ENCODE results near the gene BCR. TPM values are rescaled to one million over a fixed set of nuclear protein-coding genes. Genes with fewer than 3 reads are reported as not detected.

BCR gene
- total RNA-seq, 2 experiments from 2014 or later = 30.4 to 32.0 TPM

GRCh38 chr22:23158516-23159290 is 21.6 kb upstream of the BCR start:
- H3K9me3 Mint-ChIP-seq = no peaks in the 10 kb centered on the region
- POLR2A ChIA-PET = no interaction called here

DNA sequence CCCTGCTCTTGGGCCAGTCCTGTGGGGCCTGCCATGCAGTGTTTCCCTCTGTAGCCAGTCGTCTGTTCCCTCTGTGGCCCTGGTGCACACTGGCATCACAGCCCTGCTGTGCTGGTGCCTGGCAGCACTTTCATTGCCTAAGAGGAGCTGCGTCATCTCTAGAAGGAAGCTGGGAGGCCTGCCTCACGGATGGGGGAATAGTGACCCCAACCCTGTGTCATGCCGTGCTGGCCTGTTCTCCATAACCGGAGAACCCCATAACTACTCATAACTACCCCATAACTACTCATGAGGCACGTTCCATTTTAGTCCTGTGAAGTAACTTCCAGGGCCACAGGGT is 21.0 kb upstream of the BCR start:
- POLR2A ChIA-PET = no interaction called here
- no peaks in the 10 kb centered on the region for H3K27me3 Mint-ChIP-seq
- CTCF ChIA-PET = no interaction called here
- ATAC-seq (no peak), DNase-seq (no peak)
- H3K36me3 Mint-ChIP-seq (ENCODE audit: low read depth) = no peaks in the 10 kb centered on the region
- H3K27ac Mint-ChIP-seq = no peak overlapping the region
- no peak overlapping the region for H3K4me3 Mint-ChIP-seq
- intact Hi-C loops (cut with micrococcal nuclease) = no loop called here
- no peaks in the 10 kb centered on the region for H3K4me1 Mint-ChIP-seq (ENCODE audit: low read depth)
- no peaks in the 10 kb centered on the region for H3K9me3 Mint-ChIP-seq
- TF ChIP-seq CTCF (IDR thresholded peaks at IDR 0.05) = no peak

More at GRCh38 chr22:23158516-23159290, 21.6 kb upstream of the BCR start:
- no peak for TF ChIP-seq CTCF (IDR thresholded peaks at IDR 0.05)
- CTCF ChIA-PET = no interaction called here
- no peak overlapping the region for H3K27ac Mint-ChIP-seq
- H3K27me3 Mint-ChIP-seq = no peaks in the 10 kb centered on the region
- H3K4me1 Mint-ChIP-seq (ENCODE audit: low read depth) = no peaks in the 10 kb centered on the region
- no peak overlapping the region for H3K4me3 Mint-ChIP-seq
- no peak for ATAC-seq
- no peaks in the 10 kb centered on the region for H3K36me3 Mint-ChIP-seq (ENCODE audit: low read depth)
- DNase-seq = no peak
- intact Hi-C loops (cut with micrococcal nuclease) = no loop called here

- intact Hi-C loops (cut with micrococcal nuclease) = no loop called here
These were observed 19.3 kb upstream of the BCR start for GRCh38 chr22:23161029-23161428.

DNA sequence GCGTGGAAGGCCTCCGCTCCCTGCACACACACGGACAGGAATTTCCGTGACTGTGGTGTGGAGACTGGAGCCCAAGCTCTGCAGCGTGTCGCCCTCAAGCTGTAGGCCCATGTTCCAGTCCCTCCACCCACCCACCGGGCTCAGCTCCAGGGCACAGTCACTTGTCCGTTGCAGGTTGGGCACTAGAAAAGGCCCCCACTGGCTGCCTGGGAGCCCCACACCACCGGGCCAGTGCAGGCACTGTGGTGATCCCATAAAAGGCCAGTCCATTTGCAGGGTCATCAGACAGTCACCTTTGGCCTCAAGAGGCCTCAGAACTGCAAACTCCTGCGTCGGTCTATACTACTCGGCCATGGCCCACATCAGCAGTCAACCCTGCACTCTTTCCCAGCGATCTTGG is 18.7 kb upstream of the BCR start:
- no peaks in the 10 kb centered on the region for H3K4me1 Mint-ChIP-seq (ENCODE audit: low read depth)
- intact Hi-C loops (cut with micrococcal nuclease) = no loop called here
- H3K9me3 Mint-ChIP-seq = no peaks in the 10 kb centered on the region
- POLR2A ChIA-PET = no interaction called here
- H3K36me3 Mint-ChIP-seq (ENCODE audit: low read depth) = no peaks in the 10 kb centered on the region
- H3K27me3 Mint-ChIP-seq = no peaks in the 10 kb centered on the region
- no peak for TF ChIP-seq CTCF (IDR thresholded peaks at IDR 0.05)
- H3K27ac Mint-ChIP-seq = no peak overlapping the region
- CTCF ChIA-PET = no interaction called here
- ATAC-seq = no peak
- no peak for DNase-seq
- no peak overlapping the region for H3K4me3 Mint-ChIP-seq

More at GRCh38 chr22:23161029-23161428, 19.3 kb upstream of the BCR start:
- CTCF ChIA-PET = no interaction called here
- no peaks in the 10 kb centered on the region for H3K4me1 Mint-ChIP-seq (ENCODE audit: low read depth)
- no peak overlapping the region for H3K27ac Mint-ChIP-seq
- H3K9me3 Mint-ChIP-seq = no peaks in the 10 kb centered on the region
- POLR2A ChIA-PET = no interaction called here
- no peaks in the 10 kb centered on the region for H3K36me3 Mint-ChIP-seq (ENCODE audit: low read depth)
- TF ChIP-seq CTCF (IDR thresholded peaks at IDR 0.05) = no peak
- ATAC-seq (no peak), DNase-seq (no peak)
- H3K27me3 Mint-ChIP-seq = no peaks in the 10 kb centered on the region
- no peak overlapping the region for H3K4me3 Mint-ChIP-seq

DNA sequence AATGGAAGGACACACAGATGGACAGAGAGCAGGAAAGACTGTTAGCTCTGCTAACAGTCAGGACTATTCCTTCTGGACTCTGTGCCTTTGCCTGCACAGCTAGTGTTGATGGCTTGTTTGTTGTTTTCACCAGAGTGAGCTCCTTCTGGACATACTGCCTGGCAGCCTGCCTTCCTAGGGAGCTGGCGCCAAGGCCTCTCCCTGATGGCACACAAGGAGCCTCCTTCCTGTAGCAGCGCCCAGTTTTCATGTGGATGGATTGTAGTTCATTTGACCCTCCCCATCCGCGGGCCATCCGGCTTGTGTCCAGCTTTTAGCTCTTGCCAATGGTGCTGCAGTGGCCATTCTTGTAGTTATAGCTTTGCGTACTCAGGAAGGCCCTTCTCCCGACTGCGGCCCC is 16.6 kb upstream of the BCR start:
- H3K4me1 Mint-ChIP-seq (ENCODE audit: low read depth) = no peaks in the 10 kb centered on the region
- no peak for DNase-seq
- no peaks in the 10 kb centered on the region for H3K27me3 Mint-ChIP-seq
- TF ChIP-seq CTCF (IDR thresholded peaks at IDR 0.05) = no peak
- no peak for ATAC-seq
- intact Hi-C loops (cut with micrococcal nuclease) = no loop called here
- H3K27ac Mint-ChIP-seq = no peak overlapping the region
- no peaks in the 10 kb centered on the region for H3K36me3 Mint-ChIP-seq (ENCODE audit: low read depth)
- POLR2A ChIA-PET = no interaction called here
- no peaks in the 10 kb centered on the region for H3K9me3 Mint-ChIP-seq
- H3K4me3 Mint-ChIP-seq = no peak overlapping the region
- CTCF ChIA-PET = interaction anchor here (1.2 to 2.5 kb wide), 2 partner anchors 15 to 127 kb away, joined by 4 to 9 read pairs; no protein-coding TSS in a partner anchor

Measured in activated CD8-positive, alpha-beta T cell treated with anti-CD3 and anti-CD28 coated beads for 36 hours (primary cell).